ENCODE results near the gene ZYG11A. TPM values are rescaled to one million over a fixed set of nuclear protein-coding genes. Genes with fewer than 3 reads are reported as not detected.

Gene ZYG11A
- total RNA-seq, 1 experiment from 2014 or later: 7.3 TPM

- Mint-ChIP-seq H3K27ac (no peak overlapping the region), H3K4me1 (peaks cover 9% of the 10 kb centered on the region), H3K4me3 (peak overlapping the region; percentile 76), H3K27me3 (ENCODE audit: low read depth) (peaks cover 63% of the 10 kb centered on the region), H3K36me3 (no peaks in the 10 kb centered on the region), H3K9me3 (no peaks in the 10 kb centered on the region)
- ChIA-PET CTCF (interaction anchor here (1.2 to 1.5 kb wide), 3 partner anchors 23 to 85 kb away, joined by 3 to 5 read pairs (median 4); partner anchors contain the start of gene ZYG11A), POLR2A (no interaction called here)
- no peak for DNase-seq (ENCODE audit: low spot score)
- ATAC-seq: peak; percentile 56
- TF ChIP-seq GABPB1 (CRISPR knock-in tag; IDR thresholded peaks at IDR 0.05): no peak
Measured at GRCh38 chr1:52928015-52928404, 85.5 kb downstream of the ZYG11A start.

DNA sequence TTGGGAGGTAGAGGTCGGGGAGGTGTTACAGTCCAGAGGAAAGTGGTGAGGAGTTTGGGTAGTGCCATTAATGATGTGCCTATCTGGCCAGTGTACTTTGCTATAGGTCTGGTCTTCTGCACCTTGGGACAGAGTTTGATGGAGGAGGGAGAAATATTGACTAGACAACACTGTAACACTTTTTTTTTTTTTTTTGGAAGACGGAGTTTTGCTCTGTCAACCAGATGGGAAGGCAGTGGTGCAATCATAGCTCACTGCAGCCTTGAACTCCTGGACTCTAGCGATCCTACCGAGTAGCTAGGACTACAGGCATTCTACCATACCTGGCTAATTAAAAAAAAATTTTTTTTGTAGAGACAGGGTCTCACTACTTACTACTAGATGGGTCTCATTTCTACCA lies 86.5 kb downstream of the ZYG11A start:
- ChIA-PET CTCF (no interaction called here), POLR2A (no interaction called here)
- no peaks in the 10 kb centered on the region for H3K9me3 Mint-ChIP-seq
- H3K4me3 Mint-ChIP-seq: no peak overlapping the region
- TF ChIP-seq USF2 (CRISPR knock-in tag; IDR thresholded peaks at IDR 0.05) (no peak), MAX (CRISPR knock-in tag; IDR thresholded peaks at IDR 0.05) (no peak), ZNF317 (CRISPR knock-in tag; IDR thresholded peaks at IDR 0.05; ENCODE audit: borderline replicate concordance, low read depth) (no peak), MYBL2 (CRISPR knock-in tag; IDR thresholded peaks at IDR 0.05) (no peak), CTCF (IDR thresholded peaks at IDR 0.05) (no peak), TCF7 (CRISPR knock-in tag; IDR thresholded peaks at IDR 0.05; ENCODE audit: low read depth) (no peak), ZNF121 (CRISPR knock-in tag; IDR thresholded peaks at IDR 0.05) (no peak), ZNF532 (CRISPR knock-in tag; IDR thresholded peaks at IDR 0.05; ENCODE audit: borderline replicate concordance) (no peak), HMGXB4 (CRISPR knock-in tag; IDR thresholded peaks at IDR 0.05) (no peak), CDX4 (CRISPR knock-in tag; IDR thresholded peaks at IDR 0.05; ENCODE audit: borderline replicate concordance) (no peak), ZNF423 (CRISPR knock-in tag; IDR thresholded peaks at IDR 0.05) (no peak), ZNF671 (CRISPR knock-in tag; IDR thresholded peaks at IDR 0.05) (no peak), HMGA2 (CRISPR knock-in tag; IDR thresholded peaks at IDR 0.05) (no peak), KAT7 (CRISPR knock-in tag; IDR thresholded peaks at IDR 0.05; ENCODE audit: borderline replicate concordance) (no peak), E2F4 (CRISPR knock-in tag; IDR thresholded peaks at IDR 0.05; ENCODE audit: borderline replicate concordance, low read depth) (no peak), NFATC4 (CRISPR knock-in tag; IDR thresholded peaks at IDR 0.05) (no peak), JAZF1 (CRISPR knock-in tag; IDR thresholded peaks at IDR 0.05) (no peak)
- H3K27ac Mint-ChIP-seq: no peak overlapping the region
- ATAC-seq (no peak), DNase-seq (ENCODE audit: low spot score) (no peak)
- peaks cover 9% of the 10 kb centered on the region for H3K4me1 Mint-ChIP-seq
- H3K27me3 Mint-ChIP-seq (ENCODE audit: low read depth): peaks cover 60% of the 10 kb centered on the region
- H3K36me3 Mint-ChIP-seq: no peaks in the 10 kb centered on the region

All from WTC11 (cell line).